GM23248 (cell line): Measurements from ENCODE around the gene STK40.

Source experiments
- EZH2 ChIP-seq: fragments of 200-600 bp; sonication (generic); IDR thresholded peaks from 2 replicates; pipeline ENCODE4 v1.6.1; 2018; ENCODE audit warnings: antibody characterized with exemption, mild to moderate bottlenecking; ENCODE audit not compliant: insufficient read depth, poor library complexity, severe bottlenecking
- EZH2phosphoT487 ChIP-seq: fragments of 200-600 bp; sonication (generic); IDR thresholded peaks from 2 replicates; pipeline ENCODE4 v1.6.1; 2018; ENCODE audit warnings: antibody characterized with exemption, moderate library complexity, mild to moderate bottlenecking, low read depth; ENCODE audit not compliant: insufficient read depth

- TF ChIP-seq EZH2phosphoT487 (no peak), EZH2 (no peak)
Observed at GRCh38 chr1:36354486-36354885, 31.2 kb downstream of the STK40 start.
